Astrocyte of the cerebellum (primary cell): ENCODE data around the gene DPEP2.

Source experiments
- DNase-seq: peaks from one replicate; pipeline ENCODE4 v3.0.0-alpha.2; 2011; ENCODE audit warnings: low read depth
- H3K4me3 ChIP-seq: 2 replicates; pipeline ENCODE4 v1.5.1; 2011; ENCODE audit warnings: mild to moderate bottlenecking, low read depth, low read length, moderate library complexity
- CTCF ChIP-seq: IDR thresholded peaks from 2 replicates; pipeline ENCODE4 v1.5.1; 2012; ENCODE audit warnings: low read length, low read depth, moderate library complexity, mild to moderate bottlenecking; ENCODE audit errors: missing control alignments
- in situ Hi-C: cut with HindIII; loops from 2 replicates; pipeline ENCODE4 v1.10.0; 2017; ENCODE audit warnings: low sequenced_read_pairs

DPEP2 gene

GRCh38 chr16:67967183-67967957, 31.9 kb downstream of the DPEP2 start:
- in situ Hi-C loops = no loop called here

GRCh38 chr16:67966549-67967182, 32.6 kb downstream of the DPEP2 start:
- in situ Hi-C loops = no loop called here
- no peak for DNase-seq
- no peak for TF ChIP-seq CTCF
- H3K4me3 ChIP-seq = peak overlapping the region; percentile 84

More at GRCh38 chr16:67967183-67967957, 31.9 kb downstream of the DPEP2 start:
- H3K4me3 ChIP-seq = peak overlapping the region; percentile 84
- no peak for DNase-seq
- no peak for TF ChIP-seq CTCF

- no peak for TF ChIP-seq CTCF
- in situ Hi-C loops = no loop called here
- peak overlapping the region; percentile 84 for H3K4me3 ChIP-seq
- no peak for DNase-seq
Observed at GRCh38 chr16:67965668-67966548, 33.4 kb downstream of the DPEP2 start.

GRCh38 chr16:67964477-67965131, 34.7 kb downstream of the DPEP2 start:
- TF ChIP-seq CTCF = no peak
- no peak for DNase-seq
- in situ Hi-C loops = no loop called here
- H3K4me3 ChIP-seq = no peak overlapping the region

GRCh38 chr16:67963662-67964321, 35.5 kb downstream of the DPEP2 start:
- DNase-seq = no peak
- H3K4me3 ChIP-seq = no peak overlapping the region
- TF ChIP-seq CTCF = no peak
- in situ Hi-C loops = no loop called here

GRCh38 chr16:67963292-67963661, 36.0 kb downstream of the DPEP2 start:
- no peak for TF ChIP-seq CTCF
- DNase-seq = no peak
- in situ Hi-C loops = no loop called here
- H3K4me3 ChIP-seq = no peak overlapping the region
